HEK293T (cell line): ENCODE data around the gene LOXL3.

Experiments
- CTCF ChIA-PET: fragments of 350-600 bp; formaldehyde crosslinking; extraction: SDS; loops from one replicate; lab custom pipeline; 2021; ENCODE audit warnings: antibody characterized with exemption, inconsistent platforms; lab: Yijun Ruan, JAX
- POLR2A ChIA-PET: fragments of 350-600 bp; formaldehyde crosslinking; extraction: SDS; loops from one replicate; lab custom pipeline; 2020; ENCODE audit warnings: antibody characterized with exemption, inconsistent platforms; lab: Yijun Ruan, JAX
- DNase-seq: peaks from one replicate; pipeline ENCODE4 v3.0.0; 2012; ENCODE audit warnings: mixed read lengths; ENCODE audit errors: extremely low spot score
- ARNT ChIP-seq: fragments of 450-650 bp; IDR thresholded peaks from 2 replicates; pipeline ENCODE4 v1.6.1; 2017; ENCODE audit warnings: mild to moderate bottlenecking
- BHLHE40 ChIP-seq: fragments of 450-650 bp; IDR thresholded peaks from 2 replicates; pipeline ENCODE4 v1.6.1; 2016; ENCODE audit warnings: mild to moderate bottlenecking, moderate library complexity, borderline replicate concordance
- CTBP1 ChIP-seq: fragments of 450-650 bp; IDR thresholded peaks from 2 replicates; pipeline ENCODE4 v1.6.1; 2016; ENCODE audit warnings: borderline replicate concordance
- ELF4 ChIP-seq: fragments of 450-650 bp; IDR thresholded peaks from 2 replicates; pipeline ENCODE4 v1.6.1; 2017; ENCODE audit warnings: antibody characterized with exemption
- FOXA1 ChIP-seq: fragments of 450-650 bp; IDR thresholded peaks from 2 replicates; pipeline ENCODE4 v1.6.1; 2016; ENCODE audit warnings: mild to moderate bottlenecking
- FOXK2 ChIP-seq: fragments of 450-650 bp; IDR thresholded peaks from 2 replicates; pipeline ENCODE4 v1.6.1; 2016; ENCODE audit warnings: mild to moderate bottlenecking
- FOXM1 ChIP-seq: fragments of 450-650 bp; IDR thresholded peaks from 2 replicates; pipeline ENCODE4 v1.6.1; 2017; ENCODE audit warnings: mild to moderate bottlenecking, borderline replicate concordance
- HDGF ChIP-seq: fragments of 450-650 bp; IDR thresholded peaks from 2 replicates; pipeline ENCODE4 v1.6.1; 2017; ENCODE audit warnings: antibody characterized with exemption, borderline replicate concordance
- L3MBTL2 ChIP-seq: fragments of 450-650 bp; conservative IDR thresholded peaks from 2 replicates; pipeline ENCODE4 v1.6.1; 2016; ENCODE audit warnings: mild to moderate bottlenecking
- LEF1 ChIP-seq: fragments of 450-650 bp; IDR thresholded peaks from 2 replicates; pipeline ENCODE4 v1.6.1; 2017; ENCODE audit warnings: mild to moderate bottlenecking, borderline replicate concordance
- NFRKB ChIP-seq: fragments of 450-650 bp; IDR thresholded peaks from 2 replicates; pipeline ENCODE4 v1.6.1; 2016; ENCODE audit warnings: mild to moderate bottlenecking, moderate library complexity
- SP1 ChIP-seq: fragments of 450-650 bp; IDR thresholded peaks from 2 replicates; pipeline ENCODE4 v1.6.1; 2017
- SUZ12 ChIP-seq: fragments of 450-650 bp; IDR thresholded peaks from 2 replicates; pipeline ENCODE4 v1.6.1; 2016; ENCODE audit warnings: mild to moderate bottlenecking
- TARDBP ChIP-seq: fragments of 450-650 bp; IDR thresholded peaks from 2 replicates; pipeline ENCODE4 v1.6.1; 2016
- ZNF384 ChIP-seq: fragments of 450-650 bp; IDR thresholded peaks from 2 replicates; pipeline ENCODE4 v1.6.1; 2016
- TF ChIP-seq, protein P1 (sequence below): fragments of 450-650 bp; IDR thresholded peaks from 2 replicates; pipeline ENCODE4 v1.6.1; 2016

Gene LOXL3

GRCh38 chr2:74593826-74594772 lies 40.4 kb upstream of the LOXL3 start:
- no peak for TF ChIP-seq NFRKB
- TF ChIP-seq ZNF384, result no peak
- no peak for TF ChIP-seq L3MBTL2
- no peak for TF ChIP-seq SUZ12
- no peak for TF ChIP-seq ARNT
- ChIA-PET CTCF (no interaction called here), POLR2A (interaction anchor here (1.2 kb wide), 1 partner anchor 112 kb away, joined by 3 read pairs; no protein-coding TSS in a partner anchor)
- no peak for DNase-seq

DNA sequence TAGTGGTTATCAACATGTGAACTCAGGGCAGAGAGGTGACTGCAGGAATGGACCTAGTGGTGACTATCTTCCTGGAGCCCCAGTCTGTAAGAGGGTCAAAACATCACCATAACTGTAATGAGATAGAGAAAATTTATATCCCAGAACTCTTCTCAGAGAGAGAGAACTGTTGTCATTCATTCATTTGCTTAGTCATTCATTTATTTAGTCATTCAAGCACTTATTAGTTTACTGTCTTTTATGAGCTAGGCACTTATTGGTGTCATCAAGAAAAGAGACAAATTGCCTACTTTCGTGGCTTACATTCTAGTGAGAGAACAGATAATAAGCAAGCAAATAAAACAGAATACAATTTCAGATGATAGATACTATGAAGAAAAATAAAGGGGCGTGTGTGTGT lies 34.9 kb upstream of the LOXL3 start:
- no peak for TF ChIP-seq NFRKB
- no peak for TF ChIP-seq FOXA1
- no peak for TF ChIP-seq LEF1
- no peak for TF ChIP-seq FOXK2
- no peak for TF ChIP-seq L3MBTL2
- TF ChIP-seq, protein P1, sequence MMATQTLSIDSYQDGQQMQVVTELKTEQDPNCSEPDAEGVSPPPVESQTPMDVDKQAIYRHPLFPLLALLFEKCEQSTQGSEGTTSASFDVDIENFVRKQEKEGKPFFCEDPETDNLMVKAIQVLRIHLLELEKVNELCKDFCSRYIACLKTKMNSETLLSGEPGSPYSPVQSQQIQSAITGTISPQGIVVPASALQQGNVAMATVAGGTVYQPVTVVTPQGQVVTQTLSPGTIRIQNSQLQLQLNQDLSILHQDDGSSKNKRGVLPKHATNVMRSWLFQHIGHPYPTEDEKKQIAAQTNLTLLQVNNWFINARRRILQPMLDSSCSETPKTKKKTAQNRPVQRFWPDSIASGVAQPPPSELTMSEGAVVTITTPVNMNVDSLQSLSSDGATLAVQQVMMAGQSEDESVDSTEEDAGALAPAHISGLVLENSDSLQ, result no peak
- TF ChIP-seq ELF4, result no peak
- no peak for TF ChIP-seq ARNT
- no peak for TF ChIP-seq FOXM1
- no peak for TF ChIP-seq SP1
- no peak for TF ChIP-seq ZNF384
- DNase-seq, result no peak
- CTCF ChIA-PET, result interaction anchor here (0.6 to 2.0 kb wide), 4 partner anchors 62 to 113 kb away, joined by 3 to 10 read pairs (median 4); partner anchors contain the start of genes CCDC142, DQX1 and TTC31
- POLR2A ChIA-PET, result interaction anchor here (1.1 to 2.5 kb wide), 5 partner anchors 40 to 134 kb away, joined by 3 to 14 read pairs (median 5); partner anchors contain the start of genes CCDC142, INO80B and TTC31

DNA sequence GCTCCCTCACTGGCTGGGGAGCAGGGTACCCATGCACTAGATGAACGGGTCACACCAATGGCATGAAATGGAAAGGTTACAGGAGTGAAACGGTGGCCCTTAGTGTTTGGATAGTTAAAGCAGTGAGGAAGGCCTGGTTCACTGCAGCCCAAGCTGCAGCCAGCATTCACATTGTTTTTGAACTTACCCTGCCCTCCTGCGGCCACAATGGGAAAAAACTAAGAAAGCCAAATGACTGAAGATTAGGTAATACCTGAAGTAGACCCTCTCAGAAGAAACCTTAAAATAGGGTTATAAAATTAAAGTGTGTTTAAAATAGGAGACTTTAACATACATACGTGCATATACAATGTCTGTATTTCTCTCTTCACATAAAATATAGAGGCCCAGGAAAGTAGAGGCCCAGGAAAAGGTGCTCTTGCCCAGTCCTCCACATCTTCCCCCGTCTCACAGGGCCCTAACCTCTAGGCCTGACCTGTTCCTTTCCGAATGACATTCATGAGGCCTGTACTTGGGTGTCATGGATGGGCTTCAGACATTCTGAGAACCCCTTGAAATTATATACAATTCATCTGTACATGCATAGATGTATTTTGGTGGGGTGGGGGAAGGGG lies 34.0 kb upstream of the LOXL3 start:
- DNase-seq, result peak; percentile 75
- TF ChIP-seq BHLHE40 (no peak), ARNT (no peak), L3MBTL2 (no peak), SUZ12 (no peak), CTBP1 (no peak)
- TF ChIP-seq, protein P1, result no peak
- ChIA-PET CTCF (interaction anchor here (0.6 to 2.0 kb wide), 7 partner anchors 10 to 112 kb away, joined by 3 to 10 read pairs (median 4); partner anchors contain the start of genes CCDC142 and TTC31), POLR2A (interaction anchor here (1.1 to 2.5 kb wide), 4 partner anchors 39 to 105 kb away, joined by 3 to 14 read pairs (median 6); partner anchors contain the start of genes CCDC142 and TTC31)

- CTCF ChIA-PET, result interaction anchor here (0.9 to 1.1 kb wide), 2 partner anchors 36 to 54 kb away, joined by 3 to 4 read pairs; no protein-coding TSS in a partner anchor
- DNase-seq, result no peak
- POLR2A ChIA-PET, result interaction anchor here (0.7 to 3.0 kb wide), 7 partner anchors 10 to 127 kb away, joined by 3 to 10 read pairs (median 4); partner anchors contain the start of genes AUP1, CCDC142, HTRA2 and TTC31
- TF ChIP-seq CTBP1 (no peak), SUZ12 (no peak), SP1 (no peak), ZNF384 (no peak), NFRKB (no peak)
- TF ChIP-seq, protein P1, result no peak
These were observed 31.9 kb upstream of the LOXL3 start for GRCh38 chr2:74585406-74586185.

DNA sequence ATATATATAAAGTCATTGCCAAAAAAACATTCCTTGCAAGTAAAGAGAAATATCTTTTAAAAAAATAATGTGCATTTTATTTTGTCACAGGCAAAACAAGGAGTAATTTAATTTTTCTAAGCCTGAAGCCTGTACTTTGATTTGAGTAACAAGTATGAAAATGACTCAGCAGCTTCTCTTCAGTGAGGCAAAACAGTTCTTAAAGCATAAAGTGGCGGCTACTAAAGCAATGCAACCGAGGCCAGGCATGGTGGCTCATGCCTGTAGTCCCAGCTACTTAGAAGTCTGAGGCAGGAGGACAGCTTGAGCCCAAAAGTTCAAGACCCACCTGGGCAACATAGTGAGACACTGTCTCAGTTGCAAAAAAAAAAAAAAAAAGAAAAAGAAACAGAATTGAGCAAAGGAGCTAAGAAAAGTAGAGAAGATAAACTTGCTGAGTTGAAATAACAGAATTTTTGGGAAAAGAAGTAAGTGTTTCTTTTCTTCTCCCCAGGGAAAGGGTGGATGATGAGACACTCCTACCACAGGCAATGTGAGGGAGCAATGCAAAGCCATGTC lies 30.4 kb upstream of the LOXL3 start:
- TF ChIP-seq TARDBP, result no peak
- no peak for DNase-seq
- ChIA-PET CTCF (no interaction called here), POLR2A (interaction anchor here (3.0 kb wide), 1 partner anchor 54 kb away, joined by 10 read pairs; the partner anchor contains the start of genes AUP1 and HTRA2)

GRCh38 chr2:74583504-74583903 lies 29.8 kb upstream of the LOXL3 start:
- no peak for TF ChIP-seq L3MBTL2
- TF ChIP-seq CTBP1, result no peak
- TF ChIP-seq, protein P1, result no peak
- no peak for TF ChIP-seq FOXA1
- no peak for TF ChIP-seq ELF4
- no peak for TF ChIP-seq TARDBP
- TF ChIP-seq SP1, result no peak
- no peak for TF ChIP-seq ARNT
- no peak for TF ChIP-seq BHLHE40
- TF ChIP-seq ZNF384, result no peak
- TF ChIP-seq SUZ12, result no peak
- no peak for TF ChIP-seq LEF1
- TF ChIP-seq FOXM1, result no peak
- no peak for TF ChIP-seq HDGF
- POLR2A ChIA-PET, result interaction anchor here (0.6 to 1.0 kb wide), 2 partner anchors 9 to 34 kb away, joined by 3 read pairs; no protein-coding TSS in a partner anchor
- no peak for DNase-seq
- CTCF ChIA-PET, result interaction anchor here (0.7 kb wide), 1 partner anchor 11 kb away, joined by 3 read pairs; no protein-coding TSS in a partner anchor
